ENCODE measurements around the gene OR5H2. TPM values are rescaled to one million over a fixed set of nuclear protein-coding genes. Genes with fewer than 3 reads are reported as not detected.

Gene OR5H2
- total RNA-seq, 1 experiment from 2014 or later, result not detected

DNA sequence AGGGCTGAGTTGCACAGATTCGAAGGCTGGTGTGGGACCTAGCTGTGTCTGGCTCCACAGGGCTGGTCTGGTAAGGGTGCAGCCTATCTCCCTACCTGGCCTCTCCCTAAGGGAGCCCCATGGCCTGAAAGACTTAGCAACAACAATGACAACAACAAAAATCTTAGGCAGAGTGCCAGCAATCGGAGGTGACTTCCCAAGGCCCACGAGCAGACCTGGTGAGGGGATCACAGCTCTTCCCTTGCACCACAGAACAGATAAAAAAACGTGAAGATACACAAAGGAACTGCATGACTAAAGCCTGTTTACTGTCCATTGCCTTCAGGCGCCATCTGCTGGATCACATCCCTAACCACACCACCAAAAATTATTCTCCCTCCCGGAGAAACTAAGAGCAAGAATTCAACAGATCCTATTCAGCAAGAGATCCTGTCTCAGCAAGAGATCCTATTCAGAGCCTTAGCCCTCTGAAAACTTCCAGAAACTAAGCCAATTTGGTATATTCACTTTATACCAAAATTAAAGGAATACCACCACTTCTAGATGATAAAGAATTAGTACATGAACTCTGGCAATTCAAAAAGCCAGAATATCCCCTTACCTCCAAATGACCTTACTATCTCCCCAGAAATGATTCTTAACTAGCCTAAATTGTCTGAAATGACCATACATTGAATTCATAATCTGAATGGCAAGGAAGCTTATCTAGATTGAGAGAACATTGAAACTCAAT, 47.3 kb downstream of the OR5H2 start:
- ChIA-PET CTCF (no interaction called here), POLR2A (no interaction called here)
- TF ChIP-seq, protein P1, sequence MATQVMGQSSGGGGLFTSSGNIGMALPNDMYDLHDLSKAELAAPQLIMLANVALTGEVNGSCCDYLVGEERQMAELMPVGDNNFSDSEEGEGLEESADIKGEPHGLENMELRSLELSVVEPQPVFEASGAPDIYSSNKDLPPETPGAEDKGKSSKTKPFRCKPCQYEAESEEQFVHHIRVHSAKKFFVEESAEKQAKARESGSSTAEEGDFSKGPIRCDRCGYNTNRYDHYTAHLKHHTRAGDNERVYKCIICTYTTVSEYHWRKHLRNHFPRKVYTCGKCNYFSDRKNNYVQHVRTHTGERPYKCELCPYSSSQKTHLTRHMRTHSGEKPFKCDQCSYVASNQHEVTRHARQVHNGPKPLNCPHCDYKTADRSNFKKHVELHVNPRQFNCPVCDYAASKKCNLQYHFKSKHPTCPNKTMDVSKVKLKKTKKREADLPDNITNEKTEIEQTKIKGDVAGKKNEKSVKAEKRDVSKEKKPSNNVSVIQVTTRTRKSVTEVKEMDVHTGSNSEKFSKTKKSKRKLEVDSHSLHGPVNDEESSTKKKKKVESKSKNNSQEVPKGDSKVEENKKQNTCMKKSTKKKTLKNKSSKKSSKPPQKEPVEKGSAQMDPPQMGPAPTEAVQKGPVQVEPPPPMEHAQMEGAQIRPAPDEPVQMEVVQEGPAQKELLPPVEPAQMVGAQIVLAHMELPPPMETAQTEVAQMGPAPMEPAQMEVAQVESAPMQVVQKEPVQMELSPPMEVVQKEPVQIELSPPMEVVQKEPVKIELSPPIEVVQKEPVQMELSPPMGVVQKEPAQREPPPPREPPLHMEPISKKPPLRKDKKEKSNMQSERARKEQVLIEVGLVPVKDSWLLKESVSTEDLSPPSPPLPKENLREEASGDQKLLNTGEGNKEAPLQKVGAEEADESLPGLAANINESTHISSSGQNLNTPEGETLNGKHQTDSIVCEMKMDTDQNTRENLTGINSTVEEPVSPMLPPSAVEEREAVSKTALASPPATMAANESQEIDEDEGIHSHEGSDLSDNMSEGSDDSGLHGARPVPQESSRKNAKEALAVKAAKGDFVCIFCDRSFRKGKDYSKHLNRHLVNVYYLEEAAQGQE (IDR thresholded peaks at IDR 0.05; ENCODE audit: insufficient read depth in 1 of 2, low read depth in 2 of 2, low read length in 1 of 2), result no peak
- TF ChIP-seq SIN3A (IDR thresholded peaks at IDR 0.05; ENCODE audit: borderline replicate concordance, insufficient read depth, low read depth, low read length) (no peak), TCF7L2 (IDR thresholded peaks at IDR 0.05; ENCODE audit: low read depth, low read length) (no peak), POLR2AphosphoS5 (IDR thresholded peaks at IDR 0.05; ENCODE audit: low read depth, low read length) (no peak)
- TF ChIP-seq, protein P2, sequence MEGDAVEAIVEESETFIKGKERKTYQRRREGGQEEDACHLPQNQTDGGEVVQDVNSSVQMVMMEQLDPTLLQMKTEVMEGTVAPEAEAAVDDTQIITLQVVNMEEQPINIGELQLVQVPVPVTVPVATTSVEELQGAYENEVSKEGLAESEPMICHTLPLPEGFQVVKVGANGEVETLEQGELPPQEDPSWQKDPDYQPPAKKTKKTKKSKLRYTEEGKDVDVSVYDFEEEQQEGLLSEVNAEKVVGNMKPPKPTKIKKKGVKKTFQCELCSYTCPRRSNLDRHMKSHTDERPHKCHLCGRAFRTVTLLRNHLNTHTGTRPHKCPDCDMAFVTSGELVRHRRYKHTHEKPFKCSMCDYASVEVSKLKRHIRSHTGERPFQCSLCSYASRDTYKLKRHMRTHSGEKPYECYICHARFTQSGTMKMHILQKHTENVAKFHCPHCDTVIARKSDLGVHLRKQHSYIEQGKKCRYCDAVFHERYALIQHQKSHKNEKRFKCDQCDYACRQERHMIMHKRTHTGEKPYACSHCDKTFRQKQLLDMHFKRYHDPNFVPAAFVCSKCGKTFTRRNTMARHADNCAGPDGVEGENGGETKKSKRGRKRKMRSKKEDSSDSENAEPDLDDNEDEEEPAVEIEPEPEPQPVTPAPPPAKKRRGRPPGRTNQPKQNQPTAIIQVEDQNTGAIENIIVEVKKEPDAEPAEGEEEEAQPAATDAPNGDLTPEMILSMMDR (IDR thresholded peaks at IDR 0.05), result peak; percentile 87
- intact Hi-C loops (cut with micrococcal nuclease; ENCODE audit: unreplicated experiment) (loop anchor here (1.0 to 10.0 kb wide), 4 partner anchors 141 to 535 kb away; no protein-coding TSS in a partner anchor), in situ Hi-C loops (cut with HindIII; ENCODE audit: low pct_unique_long_range_greater_than_20kb, low sequenced_read_pairs) (no loop called here)
- Histone ChIP-seq H3K27ac (ENCODE audit: low read length) (no peak overlapping the region), H3K27me3 (ENCODE audit: control insufficient read depth, insufficient read depth, low read length) (no peaks in the 10 kb centered on the region), H3K4me1 (ENCODE audit: control insufficient read depth, insufficient read depth, low read length) (no peaks in the 10 kb centered on the region), H3K9me3 (ENCODE audit: control insufficient read depth, insufficient read depth, low read depth, low read length) (no peaks in the 10 kb centered on the region), H3K4me3 (ENCODE audit: low read depth in 2 of 2, low read length in 2 of 2) (no peak overlapping the region), H3K36me3 (ENCODE audit: control insufficient read depth, insufficient read depth, low read length) (no peaks in the 10 kb centered on the region)
- ATAC-seq (peak; percentile 86), DNase-seq (ENCODE audit: low read depth, low spot score) (peak; percentile 54)
- BruUV-seq (replicated peaks), result no TSS peak

DNA sequence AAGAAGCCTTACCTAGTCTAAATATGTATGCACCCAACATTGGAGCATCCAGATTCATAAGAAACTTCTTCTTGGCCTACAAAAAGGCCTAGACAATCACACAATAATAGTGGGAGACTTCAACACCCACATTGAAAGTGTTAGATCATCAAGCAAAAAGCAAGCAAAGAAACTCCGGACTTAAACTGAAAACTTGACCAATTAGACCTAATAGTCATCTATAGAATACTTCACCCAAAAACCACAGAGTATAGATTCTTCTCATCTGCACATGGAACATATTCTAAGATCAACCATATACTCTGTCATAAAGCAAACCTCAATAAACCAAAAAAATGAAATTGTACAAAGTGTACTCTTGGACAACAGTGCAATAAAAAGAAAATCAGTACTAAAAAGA, 49.0 kb downstream of the OR5H2 start:
- intact Hi-C loops (cut with micrococcal nuclease; ENCODE audit: unreplicated experiment), result no loop called here
- ChIA-PET CTCF (no interaction called here), POLR2A (no interaction called here)
- ATAC-seq (no peak), DNase-seq (ENCODE audit: low read depth, low spot score) (no peak)
- in situ Hi-C loops (cut with HindIII; ENCODE audit: low pct_unique_long_range_greater_than_20kb, low sequenced_read_pairs), result no loop called here
- Histone ChIP-seq H3K9me3 (ENCODE audit: control insufficient read depth, insufficient read depth, low read depth, low read length) (no peaks in the 10 kb centered on the region), H3K36me3 (ENCODE audit: control insufficient read depth, insufficient read depth, low read length) (no peaks in the 10 kb centered on the region), H3K27ac (ENCODE audit: low read length) (no peak overlapping the region), H3K4me1 (ENCODE audit: control insufficient read depth, insufficient read depth, low read length) (no peaks in the 10 kb centered on the region), H3K27me3 (ENCODE audit: control insufficient read depth, insufficient read depth, low read length) (no peaks in the 10 kb centered on the region), H3K4me3 (ENCODE audit: low read depth in 2 of 2, low read length in 2 of 2) (no peak overlapping the region)
- no TSS peak for BruUV-seq (replicated peaks)
- TF ChIP-seq, protein P1 (IDR thresholded peaks at IDR 0.05; ENCODE audit: insufficient read depth in 1 of 2, low read depth in 2 of 2, low read length in 1 of 2), result no peak
- TF ChIP-seq, protein P2 (IDR thresholded peaks at IDR 0.05), result no peak
- TF ChIP-seq POLR2AphosphoS5 (IDR thresholded peaks at IDR 0.05; ENCODE audit: low read depth, low read length) (no peak), SIN3A (IDR thresholded peaks at IDR 0.05; ENCODE audit: borderline replicate concordance, insufficient read depth, low read depth, low read length) (no peak), TCF7L2 (IDR thresholded peaks at IDR 0.05; ENCODE audit: low read depth, low read length) (no peak)
